Gastroesophageal sphincter (tissue), 4 donors: ENCODE measurements around the gene KLHL21. TPM values are rescaled to one million over a fixed set of nuclear protein-coding genes. Genes with fewer than 3 reads are reported as not detected.

Source experiments
- ATAC-seq: fragments of 150-250 bp; one replicate; pipeline ENCODE4 v1.9.1; 2016; ENCODE audit warnings: mild to moderate bottlenecking, moderate library complexity
- H3K27ac ChIP-seq, 4 donors: fragments of 200-600 bp; sonication (generic) in 3 of 4; 1 replicate in 3 of 4; 2 replicates in 1 of 4; pipeline ENCODE4 v1.5.1; 2016 to 2019
- H3K27me3 ChIP-seq: fragments of 200-600 bp; sonication (generic); one replicate; pipeline ENCODE4 v1.5.1; 2019
- H3K36me3 ChIP-seq, 2 donors: fragments of 200-600 bp; sonication (generic); one replicate each; pipeline ENCODE4 v1.5.1; 2019; ENCODE audit warnings: control low read depth in 1 of 2
- H3K4me1 ChIP-seq, 3 donors: fragments of 200-600 bp; sonication (generic); 1 replicate in 2 of 3; 2 replicates in 1 of 3; pipeline ENCODE4 v1.5.1; 2016 to 2019; ENCODE audit warnings: control low read depth in 2 of 3
- H3K4me3 ChIP-seq, 2 donors: fragments of 200-600 bp; sonication (generic); one replicate each; pipeline ENCODE4 v1.5.1; 2019; ENCODE audit warnings: mild to moderate bottlenecking in 1 of 2, moderate library complexity in 1 of 2
- H3K9me3 ChIP-seq, 3 donors: fragments of 200-600 bp; sonication (generic); one replicate each; pipeline ENCODE4 v1.5.1; 2017 to 2019; ENCODE audit warnings: control low read depth in 2 of 3
- EP300 ChIP-seq: sonication (generic); formaldehyde crosslinking; IDR thresholded peaks from one replicate; pipeline ENCODE4 v1.6.1; 2017; ENCODE audit warnings: antibody characterized with exemption, mild to moderate bottlenecking
- POLR2A ChIP-seq, 2 donors: fragments of 450-650 bp; IDR thresholded peaks; one replicate each; pipeline ENCODE4 v1.6.1; 2017; ENCODE audit warnings: antibody characterized with exemption in 2 of 2, mild to moderate bottlenecking in 2 of 2, moderate library complexity in 1 of 2
- POLR2AphosphoS5 ChIP-seq: sonication (generic); formaldehyde crosslinking; IDR thresholded peaks from one replicate; pipeline ENCODE4 v1.6.1; 2017; ENCODE audit warnings: antibody characterized with exemption
- WGBS, 2 donors: methylation state at CpG; one replicate each; pipeline ENCODE4 v1.1.5; 2018; ENCODE audit warnings: low coverage in 1 of 2; 5-methylcytosine and 5-hydroxymethylcytosine counted together
- total RNA-seq, 4 donors: library from RNA; depleted of rRNA; stranded (reverse); fragments of >200 nt; gene quantifications; one replicate each; pipeline ENCODE4 v1.1.0, GENCODE V29; 2016
- TF ChIP-seq, protein P1 (sequence below), 4 experiments: fragments of 200-600 bp in 2 of 4; fragments of 450-650 bp in 2 of 4; sonication (generic) in 1 of 4; IDR thresholded peaks; one replicate each; pipeline ENCODE4 v1.5.1; 2017 to 2019; ENCODE audit warnings: antibody characterized with exemption in 4 of 4, mild to moderate bottlenecking in 2 of 4, moderate library complexity in 2 of 4

Gene KLHL21
- total RNA-seq, 4 donors from 2014 or later: 83.6 to 131 (median 101) TPM

DNA sequence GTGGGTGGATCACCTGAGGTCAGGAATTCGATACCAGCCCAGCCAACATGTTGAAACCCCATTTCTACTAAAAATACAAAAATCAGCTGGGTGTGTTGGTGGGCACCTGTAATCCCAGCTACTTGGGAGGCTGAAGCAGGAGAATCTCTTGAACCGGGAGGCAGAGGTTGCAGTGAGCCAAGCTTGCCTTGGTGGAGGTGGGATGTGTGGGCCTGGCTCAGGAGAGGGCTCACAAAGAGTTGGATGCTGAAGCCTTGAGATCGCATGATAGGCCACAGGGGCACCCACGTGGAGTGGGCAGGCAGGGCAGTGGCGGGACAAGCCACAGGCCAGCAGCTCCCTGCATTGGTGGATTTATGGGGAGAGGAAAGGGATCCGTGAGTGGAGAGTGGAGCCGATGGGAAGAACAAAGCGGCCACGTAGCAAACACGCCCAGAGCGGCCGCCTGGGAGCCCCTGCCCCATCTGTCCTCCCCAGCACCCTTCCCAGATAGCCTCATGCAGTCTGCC lies 26.4 kb upstream of the KLHL21 start:
- no peaks in the 10 kb centered on the region for H3K9me3 ChIP-seq
- no peak overlapping the region for H3K4me3 ChIP-seq
- peaks cover 0 to 53% (median 15%) of the 10 kb centered on the region in 3 donors for H3K4me1 ChIP-seq
- WGBS, 2 donors: 67 to 100% methylated on average over 1 to 7 of the region's 12 CpGs
- no peak for ATAC-seq
- H3K36me3 ChIP-seq: peaks cover 0 to 72% of the 10 kb centered on the region in 2 donors
- no peak overlapping the region for H3K27ac ChIP-seq
- no peaks in the 10 kb centered on the region for H3K27me3 ChIP-seq
- TF ChIP-seq POLR2A (IDR thresholded peaks at IDR 0.05): no peak
- TF ChIP-seq, protein P1, sequence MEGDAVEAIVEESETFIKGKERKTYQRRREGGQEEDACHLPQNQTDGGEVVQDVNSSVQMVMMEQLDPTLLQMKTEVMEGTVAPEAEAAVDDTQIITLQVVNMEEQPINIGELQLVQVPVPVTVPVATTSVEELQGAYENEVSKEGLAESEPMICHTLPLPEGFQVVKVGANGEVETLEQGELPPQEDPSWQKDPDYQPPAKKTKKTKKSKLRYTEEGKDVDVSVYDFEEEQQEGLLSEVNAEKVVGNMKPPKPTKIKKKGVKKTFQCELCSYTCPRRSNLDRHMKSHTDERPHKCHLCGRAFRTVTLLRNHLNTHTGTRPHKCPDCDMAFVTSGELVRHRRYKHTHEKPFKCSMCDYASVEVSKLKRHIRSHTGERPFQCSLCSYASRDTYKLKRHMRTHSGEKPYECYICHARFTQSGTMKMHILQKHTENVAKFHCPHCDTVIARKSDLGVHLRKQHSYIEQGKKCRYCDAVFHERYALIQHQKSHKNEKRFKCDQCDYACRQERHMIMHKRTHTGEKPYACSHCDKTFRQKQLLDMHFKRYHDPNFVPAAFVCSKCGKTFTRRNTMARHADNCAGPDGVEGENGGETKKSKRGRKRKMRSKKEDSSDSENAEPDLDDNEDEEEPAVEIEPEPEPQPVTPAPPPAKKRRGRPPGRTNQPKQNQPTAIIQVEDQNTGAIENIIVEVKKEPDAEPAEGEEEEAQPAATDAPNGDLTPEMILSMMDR (IDR thresholded peaks at IDR 0.05): no peak
- TF ChIP-seq POLR2AphosphoS5: no peak
- TF ChIP-seq EP300: no peak

DNA sequence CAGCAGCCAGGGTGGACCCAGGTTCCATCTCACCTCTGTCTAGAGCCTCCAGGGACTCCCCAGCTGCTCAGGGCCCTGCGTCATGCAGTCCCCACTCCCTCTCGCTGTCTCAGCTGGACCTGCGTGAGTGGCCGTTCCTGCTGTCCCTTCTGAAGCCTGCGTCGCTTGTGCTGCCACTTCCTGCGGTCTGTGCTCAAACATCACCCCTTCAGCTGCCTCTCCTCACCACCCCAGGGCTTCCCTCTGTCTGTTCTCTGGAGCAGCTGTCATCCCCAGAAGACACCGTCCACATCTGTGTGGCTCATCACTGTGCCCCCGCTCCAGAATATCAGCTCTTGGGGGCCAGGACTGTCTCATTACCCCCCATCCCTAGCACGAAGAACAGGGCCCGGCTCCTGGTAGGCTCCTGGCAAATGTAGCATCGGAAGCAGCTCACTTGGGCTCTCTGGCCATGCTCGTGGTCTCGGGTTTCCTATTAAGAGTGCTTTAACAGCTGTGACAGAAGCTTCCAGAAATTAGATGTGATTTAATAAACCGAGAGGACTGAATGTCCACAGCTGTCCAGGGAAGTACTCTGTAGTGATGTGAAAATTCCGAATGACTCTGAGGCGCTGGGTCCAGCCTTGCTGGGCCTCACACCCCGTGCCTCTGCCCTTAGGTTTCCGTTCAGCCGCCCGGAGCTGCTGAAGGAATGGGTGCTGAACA lies 25.3 kb upstream of the KLHL21 start:
- Histone ChIP-seq H3K36me3 (peaks cover 0 to 63% of the 10 kb centered on the region in 2 donors), H3K4me1 (peaks cover 0 to 60% (median 15%) of the 10 kb centered on the region in 3 donors), H3K9me3 (no peaks in the 10 kb centered on the region), H3K27me3 (no peaks in the 10 kb centered on the region), H3K27ac (no peak overlapping the region), H3K4me3 (no peak overlapping the region)
- 83 to 89% methylated on average over 9 to 13 of the region's 21 CpGs for WGBS, 2 donors
- ATAC-seq: no peak
- TF ChIP-seq EP300 (no peak), POLR2A (IDR thresholded peaks at IDR 0.05) (no peak)
- TF ChIP-seq, protein P1 (IDR thresholded peaks at IDR 0.05): no peak

DNA sequence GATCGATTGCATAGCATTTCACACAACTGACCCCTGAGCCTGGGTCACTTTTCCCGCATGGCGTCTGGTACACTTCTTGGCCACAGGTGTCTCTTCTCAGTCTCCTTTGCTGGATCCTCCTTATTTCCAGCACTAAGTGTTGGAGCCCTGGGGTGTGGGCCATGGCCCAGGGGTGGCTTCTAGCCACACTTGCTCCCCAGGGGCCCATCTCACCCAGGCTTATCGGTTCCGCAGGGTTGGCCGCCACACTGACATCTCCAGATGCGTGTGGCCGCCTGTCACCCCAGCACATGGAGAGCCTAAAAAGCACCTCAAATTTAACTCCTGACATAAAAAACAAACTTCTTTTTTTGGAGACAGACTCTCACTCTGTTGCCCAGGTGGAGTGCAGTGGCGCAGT lies 24.4 kb upstream of the KLHL21 start:
- 53 to 87% methylated on average over 2 to 4 of the region's 9 CpGs for WGBS, 2 donors
- TF ChIP-seq POLR2AphosphoS5 (no peak), EP300 (no peak), POLR2A (IDR thresholded peaks at IDR 0.05) (no peak)
- TF ChIP-seq, protein P1 (IDR thresholded peaks at IDR 0.05): no peak
- no peak overlapping the region for H3K4me3 ChIP-seq
- H3K9me3 ChIP-seq: no peaks in the 10 kb centered on the region
- peaks cover 0 to 70% (median 15%) of the 10 kb centered on the region in 3 donors for H3K4me1 ChIP-seq
- H3K27ac ChIP-seq: no peak overlapping the region
- peaks cover 0 to 63% of the 10 kb centered on the region in 2 donors for H3K36me3 ChIP-seq
- ATAC-seq: no peak
- no peaks in the 10 kb centered on the region for H3K27me3 ChIP-seq

DNA sequence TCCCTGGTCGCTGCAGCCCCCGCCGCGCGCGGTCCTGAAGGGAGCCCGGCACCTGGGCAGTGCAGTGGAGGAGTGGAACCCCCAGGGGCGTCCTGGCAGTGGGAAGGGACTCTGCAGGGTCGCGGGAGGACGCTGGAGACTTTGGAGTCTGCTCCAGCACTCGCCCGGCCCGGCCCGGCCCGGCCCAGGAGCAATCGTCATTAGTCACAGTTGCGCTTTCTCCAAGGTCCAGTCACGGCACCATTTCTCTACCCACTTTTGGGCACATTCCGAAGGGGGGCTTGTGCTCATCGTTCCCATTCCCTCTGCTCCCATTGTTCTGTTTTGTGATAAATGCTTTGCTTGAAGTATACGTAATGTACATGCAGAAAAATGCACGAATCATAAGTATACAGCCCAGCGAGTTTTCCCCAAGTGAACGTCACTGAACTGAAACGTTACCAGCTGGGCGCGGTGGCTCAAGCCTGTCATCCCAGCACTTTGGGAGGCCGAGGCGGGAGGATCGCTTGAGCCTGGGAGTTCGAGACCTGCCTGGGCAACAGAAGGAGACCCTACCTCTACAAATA lies 23.0 kb upstream of the KLHL21 start:
- Histone ChIP-seq H3K9me3 (no peaks in the 10 kb centered on the region), H3K4me1 (peaks cover 0 to 77% (median 15%) of the 10 kb centered on the region in 3 donors), H3K36me3 (peaks cover 0 to 63% of the 10 kb centered on the region in 2 donors), H3K27ac (peak overlapping the region; percentile 62 to 95 (median 92)), H3K4me3 (peak overlapping the region; percentile 54 to 93), H3K27me3 (no peaks in the 10 kb centered on the region)
- WGBS, 2 donors: 0% methylated on average over 7 of the region's 32 CpGs; no CpG with 5 or more reads in 1 of the 2 donors
- peak; percentile 52 for ATAC-seq
- TF ChIP-seq POLR2AphosphoS5: no peak
- TF ChIP-seq, protein P1 (IDR thresholded peaks at IDR 0.05): peak in 2 of 4 experiments; percentile 19 to 31
